HCT116 (cell line): Measurements from ENCODE around the gene TBC1D28.
"Not testable (repeated sequence)": the region's sequence is repeated elsewhere in the genome, so short reads cannot be mapped to it uniquely, and the experiment has no call there.

Experiments used
- CTCF ChIP-seq, 3 experiments: fragments of 200-600 bp in 1 of 3; sonication (generic) in 1 of 3; IDR thresholded peaks in 2 of 3; conservative IDR thresholded peaks in 1 of 3; 2 replicates each; pipeline ENCODE4 v1.5.1; 2012 to 2017; ENCODE audit warnings: low read depth in 2 of 3, low read length in 2 of 3, antibody characterized with exemption in 1 of 3, borderline replicate concordance in 1 of 3, control low read depth in 1 of 3, mild to moderate bottlenecking in 1 of 3, mixed read lengths in 1 of 3, mixed run types in 1 of 3, moderate library complexity in 1 of 3; ENCODE audit not compliant: insufficient read depth in 1 of 3
- ELF1 ChIP-seq: IDR thresholded peaks from 2 replicates; pipeline ENCODE4 v1.6.1; 2012; ENCODE audit warnings: low read depth, borderline replicate concordance
- EZH2 ChIP-seq: fragments of 200-600 bp; sonication (generic); IDR thresholded peaks from 2 replicates; pipeline ENCODE4 v1.6.1; 2017; ENCODE audit warnings: antibody characterized with exemption, mixed run types
- EZH2phosphoT487 ChIP-seq: fragments of 200-600 bp; IDR thresholded peaks from 2 replicates; pipeline ENCODE4 v1.6.1; 2018; ENCODE audit warnings: antibody characterized with exemption, borderline replicate concordance
- JUND ChIP-seq: IDR thresholded peaks from 2 replicates; pipeline ENCODE4 v1.6.1; 2012
- POLR2A ChIP-seq: IDR thresholded peaks from 2 replicates; pipeline ENCODE4 v1.7.0; 2011; ENCODE audit warnings: borderline replicate concordance; ENCODE audit not compliant: insufficient read depth, insufficient read length; ENCODE audit errors: extremely low read depth
- POLR2AphosphoS5 ChIP-seq: IDR thresholded peaks from 2 replicates; pipeline ENCODE4 v1.6.1; 2011; ENCODE audit warnings: mild to moderate bottlenecking, low read depth, low read length, moderate library complexity
- RAD21 ChIP-seq: IDR thresholded peaks from 2 replicates; pipeline ENCODE4 v1.6.1; 2012; ENCODE audit warnings: low read depth, mild to moderate bottlenecking
- TCF7L2 ChIP-seq: IDR thresholded peaks from 2 replicates; pipeline ENCODE4 v1.7.0; 2011; ENCODE audit warnings: borderline replicate concordance, inconsistent platforms; ENCODE audit not compliant: insufficient read depth, insufficient read length; ENCODE audit errors: extremely low read depth
- YY1 ChIP-seq: IDR thresholded peaks from 2 replicates; pipeline ENCODE4 v1.6.1; 2011; ENCODE audit warnings: low read length, low read depth, moderate library complexity, mild to moderate bottlenecking; ENCODE audit not compliant: insufficient replicate concordance; ENCODE audit errors: extremely low read depth
- ZFX ChIP-seq: fragments of 450-650 bp; IDR thresholded peaks from 2 replicates; pipeline ENCODE4 v1.6.1; 2017
- ZNF274 ChIP-seq: fragments of 200-500 bp; sonication (Bioruptor generic); IDR thresholded peaks from 2 replicates; pipeline ENCODE4 v1.6.1; 2014; ENCODE audit warnings: mild to moderate bottlenecking, low read depth, low read length, inconsistent platforms
- TF ChIP-seq, protein P1 (sequence below): IDR thresholded peaks from 2 replicates; pipeline ENCODE4 v1.6.1; 2012; ENCODE audit warnings: low read depth

DNA sequence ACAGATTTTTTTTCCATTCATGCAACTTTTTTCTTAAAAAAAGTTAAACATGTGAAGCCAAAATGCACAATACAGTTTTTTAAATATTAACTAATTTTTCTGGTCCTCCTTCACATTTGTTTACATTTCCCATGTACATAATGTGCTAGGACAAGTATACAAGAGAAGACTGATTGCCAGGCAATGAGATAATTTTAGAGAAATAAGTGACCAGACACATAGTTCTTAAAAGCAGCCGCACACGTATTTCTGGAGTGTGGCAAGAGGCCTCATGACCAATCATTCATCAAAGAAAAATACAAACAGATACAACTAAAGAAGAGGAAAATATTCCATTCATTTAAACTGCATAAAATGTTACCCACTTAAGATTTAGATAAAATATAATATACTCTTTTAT lies 22.1 kb upstream of the TBC1D28 start:
- TF ChIP-seq CTCF (IDR thresholded peaks at IDR 0.05 in 2 of 3, conservative IDR thresholded peaks at IDR 0.05 in 1 of 3; ENCODE audit: borderline replicate concordance in 1 of 3, insufficient read depth in 1 of 3, low read depth in 2 of 3, low read length in 2 of 3); POLR2AphosphoS5; ZFX; EZH2; POLR2A; YY1; ELF1; EZH2phosphoT487; ZNF274; RAD21; TCF7L2; JUND: not testable (repeated sequence)
- TF ChIP-seq, protein P1, sequence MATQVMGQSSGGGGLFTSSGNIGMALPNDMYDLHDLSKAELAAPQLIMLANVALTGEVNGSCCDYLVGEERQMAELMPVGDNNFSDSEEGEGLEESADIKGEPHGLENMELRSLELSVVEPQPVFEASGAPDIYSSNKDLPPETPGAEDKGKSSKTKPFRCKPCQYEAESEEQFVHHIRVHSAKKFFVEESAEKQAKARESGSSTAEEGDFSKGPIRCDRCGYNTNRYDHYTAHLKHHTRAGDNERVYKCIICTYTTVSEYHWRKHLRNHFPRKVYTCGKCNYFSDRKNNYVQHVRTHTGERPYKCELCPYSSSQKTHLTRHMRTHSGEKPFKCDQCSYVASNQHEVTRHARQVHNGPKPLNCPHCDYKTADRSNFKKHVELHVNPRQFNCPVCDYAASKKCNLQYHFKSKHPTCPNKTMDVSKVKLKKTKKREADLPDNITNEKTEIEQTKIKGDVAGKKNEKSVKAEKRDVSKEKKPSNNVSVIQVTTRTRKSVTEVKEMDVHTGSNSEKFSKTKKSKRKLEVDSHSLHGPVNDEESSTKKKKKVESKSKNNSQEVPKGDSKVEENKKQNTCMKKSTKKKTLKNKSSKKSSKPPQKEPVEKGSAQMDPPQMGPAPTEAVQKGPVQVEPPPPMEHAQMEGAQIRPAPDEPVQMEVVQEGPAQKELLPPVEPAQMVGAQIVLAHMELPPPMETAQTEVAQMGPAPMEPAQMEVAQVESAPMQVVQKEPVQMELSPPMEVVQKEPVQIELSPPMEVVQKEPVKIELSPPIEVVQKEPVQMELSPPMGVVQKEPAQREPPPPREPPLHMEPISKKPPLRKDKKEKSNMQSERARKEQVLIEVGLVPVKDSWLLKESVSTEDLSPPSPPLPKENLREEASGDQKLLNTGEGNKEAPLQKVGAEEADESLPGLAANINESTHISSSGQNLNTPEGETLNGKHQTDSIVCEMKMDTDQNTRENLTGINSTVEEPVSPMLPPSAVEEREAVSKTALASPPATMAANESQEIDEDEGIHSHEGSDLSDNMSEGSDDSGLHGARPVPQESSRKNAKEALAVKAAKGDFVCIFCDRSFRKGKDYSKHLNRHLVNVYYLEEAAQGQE: not testable (repeated sequence)
